SK-N-SH (cell line): ENCODE data around the gene ASXL2.

Experiments
- CTCF ChIP-seq: fragments of 200-600 bp; sonication (generic); IDR thresholded peaks from 2 replicates; pipeline ENCODE4 v1.6.1; 2017; ENCODE audit warnings: antibody characterized with exemption, mild to moderate bottlenecking, moderate library complexity
- EZH2phosphoT487 ChIP-seq: fragments of 200-600 bp; sonication (generic); IDR thresholded peaks from 2 replicates; pipeline ENCODE4 v1.6.1; 2017; ENCODE audit warnings: low read depth, mixed run types, mild to moderate bottlenecking, antibody characterized with exemption, moderate library complexity, borderline replicate concordance
- FOSL2 ChIP-seq: IDR thresholded peaks from 2 replicates; pipeline ENCODE4 v1.4.0; 2012; ENCODE audit warnings: low read depth, mild to moderate bottlenecking, moderate library complexity, borderline replicate concordance
- GABPA ChIP-seq: IDR thresholded peaks from 2 replicates; pipeline ENCODE4 v1.4.0; 2012; ENCODE audit warnings: low read depth, mild to moderate bottlenecking
- JUND ChIP-seq: IDR thresholded peaks from 2 replicates; pipeline ENCODE4 v1.4.0; 2012
- MXI1 ChIP-seq: IDR thresholded peaks from 2 replicates; pipeline ENCODE4 v1.6.1; 2012; ENCODE audit warnings: mild to moderate bottlenecking, low read depth, low read length, improper control_type of control experiment
- POLR2AphosphoS5 ChIP-seq: IDR thresholded peaks from 2 replicates; pipeline ENCODE4 v1.6.1; 2012; ENCODE audit warnings: low read depth, low read length
- TCF12 ChIP-seq: IDR thresholded peaks from 2 replicates; pipeline ENCODE4 v1.4.0; 2012
- TEAD4 ChIP-seq: IDR thresholded peaks from 2 replicates; pipeline ENCODE4 v1.4.0; 2012; ENCODE audit warnings: mild to moderate bottlenecking, borderline replicate concordance; ENCODE audit not compliant: insufficient read depth
- USF2 ChIP-seq: fragments of 150-350 bp; IDR thresholded peaks from 2 replicates; pipeline ENCODE4 v1.6.1; 2017; ENCODE audit warnings: antibody characterized with exemption, low read length, low read depth, borderline replicate concordance
- ZBTB33 ChIP-seq: IDR thresholded peaks from 2 replicates; pipeline ENCODE4 v1.4.0; 2012; ENCODE audit warnings: low read depth, borderline replicate concordance

GRCh38 chr2:25799301-25799700, 79.0 kb downstream of the ASXL2 start:
- no peak for TF ChIP-seq JUND
- TF ChIP-seq CTCF = no peak
- TF ChIP-seq TCF12 = no peak
- TF ChIP-seq ZBTB33 = no peak
- TF ChIP-seq USF2 = no peak
- TF ChIP-seq POLR2AphosphoS5 = no peak
- TF ChIP-seq EZH2phosphoT487 = no peak
- no peak for TF ChIP-seq MXI1
- no peak for TF ChIP-seq GABPA
- no peak for TF ChIP-seq TEAD4
- TF ChIP-seq FOSL2 = no peak
